Loucy (cell line): Measurements from ENCODE around the gene MVP.

Experiments used
- H2AFZ ChIP-seq: fragments of 200-600 bp; sonication (generic); 2 replicates; pipeline ENCODE4 v1.6.0; 2016; ENCODE audit warnings: antibody characterized with exemption, mild to moderate bottlenecking, low read length, moderate library complexity
- H3F3A ChIP-seq: fragments of 200-600 bp; 2 replicates; pipeline ENCODE4 v1.6.0; 2016; ENCODE audit warnings: antibody characterized with exemption, low read depth, mild to moderate bottlenecking
- H3K27me3 ChIP-seq: fragments of 200-600 bp; sonication (generic); 2 replicates; pipeline ENCODE4 v1.6.1; 2014; ENCODE audit warnings: low read length, mild to moderate bottlenecking; ENCODE audit not compliant: insufficient read depth, poor library complexity, severe bottlenecking
- H3K36me3 ChIP-seq: fragments of 200-600 bp; sonication (generic); 2 replicates; pipeline ENCODE4 v1.6.1; 2016; ENCODE audit warnings: low read length; ENCODE audit not compliant: insufficient read depth
- H3K4me1 ChIP-seq: fragments of 200-600 bp; sonication (generic); 2 replicates; pipeline ENCODE4 v1.5.1; 2014; ENCODE audit warnings: low read length, mild to moderate bottlenecking; ENCODE audit not compliant: insufficient read depth, poor library complexity, severe bottlenecking
- H3K4me2 ChIP-seq: fragments of 200-600 bp; sonication (generic); 2 replicates; pipeline ENCODE4 v1.6.0; 2014; ENCODE audit warnings: antibody characterized with exemption, low read length, low read depth, mild to moderate bottlenecking; ENCODE audit not compliant: poor library complexity, severe bottlenecking
- H3K4me3 ChIP-seq: fragments of 200-600 bp; sonication (generic); 2 replicates; pipeline ENCODE4 v1.5.1; 2014; ENCODE audit warnings: low read length, mild to moderate bottlenecking, mixed read lengths; ENCODE audit not compliant: poor library complexity, severe bottlenecking
- H3K79me2 ChIP-seq: fragments of 200-600 bp; sonication (generic); 2 replicates; pipeline ENCODE4 v1.6.1; 2014; ENCODE audit warnings: low read length; ENCODE audit not compliant: insufficient read depth
- H3K9ac ChIP-seq: fragments of 200-600 bp; sonication (generic); 2 replicates; pipeline ENCODE4 v1.6.0; 2014; ENCODE audit warnings: mild to moderate bottlenecking, low read depth, low read length, moderate library complexity; ENCODE audit not compliant: poor library complexity, severe bottlenecking
- H3K9me2 ChIP-seq: fragments of 200-600 bp; sonication (generic); replicated peaks from 2 replicates; pipeline ENCODE4 v1.6.1; 2016; ENCODE audit warnings: low read depth, low read length, mixed read lengths
- H3K9me3 ChIP-seq: fragments of 200-600 bp; sonication (generic); 2 replicates; pipeline ENCODE4 v1.6.1; 2014; ENCODE audit warnings: mild to moderate bottlenecking, antibody characterized with exemption, low read length, low read depth; ENCODE audit not compliant: insufficient read depth
- H4K20me1 ChIP-seq: fragments of 200-600 bp; sonication (generic); 2 replicates; pipeline ENCODE4 v1.6.0; 2014; ENCODE audit warnings: antibody characterized with exemption, low read length, mild to moderate bottlenecking; ENCODE audit not compliant: insufficient read depth, poor library complexity, severe bottlenecking
- CTCF ChIP-seq: fragments of 200-600 bp; sonication (generic); conservative IDR thresholded peaks from 2 replicates; pipeline ENCODE4 v1.5.1; 2014; ENCODE audit warnings: mild to moderate bottlenecking, antibody characterized with exemption, low read length
- EZH2phosphoT487 ChIP-seq: fragments of 200-600 bp; IDR thresholded peaks from 2 replicates; pipeline ENCODE4 v1.6.1; 2018; ENCODE audit warnings: antibody characterized with exemption, mild to moderate bottlenecking, moderate library complexity, borderline replicate concordance

The MVP gene

GRCh38 chr16:29794231-29794710 is 26.0 kb upstream of the MVP start:
- Histone ChIP-seq H3K9me2 (no peaks in the 10 kb centered on the region), H2AFZ (no peak overlapping the region), H3F3A (no peaks in the 10 kb centered on the region), H3K9me3 (no peaks in the 10 kb centered on the region), H3K4me3 (peak overlapping the region; percentile 97), H4K20me1 (peaks cover 21% of the 10 kb centered on the region), H3K4me1 (peaks cover 42% of the 10 kb centered on the region), H3K36me3 (peaks cover 46% of the 10 kb centered on the region), H3K4me2 (peak overlapping the region; percentile 98), H3K9ac (peak overlapping the region; percentile 97), H3K27me3 (peaks cover 5% of the 10 kb centered on the region), H3K79me2 (peaks cover 93% of the 10 kb centered on the region)
- TF ChIP-seq CTCF (no peak), EZH2phosphoT487 (no peak)

GRCh38 chr16:29802416-29802935 is 17.8 kb upstream of the MVP start:
- Histone ChIP-seq H3K4me2 (no peak overlapping the region), H3K4me3 (no peak overlapping the region), H4K20me1 (no peaks in the 10 kb centered on the region), H3K9ac (no peak overlapping the region), H2AFZ (no peak overlapping the region), H3K4me1 (peaks cover 11% of the 10 kb centered on the region), H3K36me3 (peaks cover 68% of the 10 kb centered on the region), H3F3A (peaks cover 10% of the 10 kb centered on the region), H3K79me2 (peaks cover 31% of the 10 kb centered on the region), H3K9me3 (no peaks in the 10 kb centered on the region), H3K9me2 (no peaks in the 10 kb centered on the region), H3K27me3 (no peaks in the 10 kb centered on the region)
- TF ChIP-seq CTCF, result no peak
- TF ChIP-seq EZH2phosphoT487, result no peak

- Histone ChIP-seq H3K36me3 (peaks cover 64% of the 10 kb centered on the region), H3K9me2 (no peaks in the 10 kb centered on the region), H3K4me2 (peak overlapping the region; percentile 90), H3K4me1 (peaks cover 22% of the 10 kb centered on the region), H4K20me1 (peaks cover 11% of the 10 kb centered on the region), H3F3A (peaks cover 13% of the 10 kb centered on the region), H2AFZ (no peak overlapping the region), H3K9me3 (no peaks in the 10 kb centered on the region), H3K9ac (peak overlapping the region; percentile 85), H3K27me3 (no peaks in the 10 kb centered on the region), H3K4me3 (no peak overlapping the region), H3K79me2 (peaks cover 31% of the 10 kb centered on the region)
- TF ChIP-seq CTCF (no peak), EZH2phosphoT487 (no peak)
Observed at GRCh38 chr16:29804020-29804419, 16.2 kb upstream of the MVP start.
